Mesothelial cell of epicardium (in vitro differentiated cells): ENCODE measurements around the gene IGFBP7. TPM values are rescaled to one million over a fixed set of nuclear protein-coding genes. Genes with fewer than 3 reads are reported as not detected.

Experiments
- DNase-seq, 2 experiments: peaks; one replicate each; pipeline ENCODE4 v3.0.0; 2021; ENCODE audit warnings: low spot score in 2 of 2; ENCODE audit not compliant: unreplicated experiment in 2 of 2
- H3K27ac Mint-ChIP-seq: 2 replicates; pipeline ENCODE4 v1.8.0; 2021; ENCODE audit warnings: mixed read lengths
- H3K27me3 Mint-ChIP-seq: 2 replicates; pipeline ENCODE4 v1.8.0; 2021; ENCODE audit warnings: low read depth, mixed read lengths
- H3K36me3 Mint-ChIP-seq: 2 replicates; pipeline ENCODE4 v1.8.0; 2021; ENCODE audit warnings: mixed read lengths
- H3K4me1 Mint-ChIP-seq: 2 replicates; pipeline ENCODE4 v1.8.0; 2021; ENCODE audit warnings: mixed read lengths
- H3K4me3 Mint-ChIP-seq: 2 replicates; pipeline ENCODE4 v1.8.0; 2021; ENCODE audit warnings: mild to moderate bottlenecking, moderate library complexity, mixed read lengths
- H3K9me3 Mint-ChIP-seq: 2 replicates; pipeline ENCODE4 v1.8.0; 2021; ENCODE audit warnings: mixed read lengths
- total RNA-seq: library from RNA; stranded (reverse); gene quantifications from 3 replicates; pipeline ENCODE4 v1.2.1, GENCODE V29; 2021
- TF ChIP-seq, protein P1 (sequence below): fragments of 200-600 bp; sonication (generic); IDR thresholded peaks from one replicate; pipeline ENCODE4 v1.5.0; 2021; ENCODE audit warnings: antibody characterized with exemption; ENCODE audit not compliant: unreplicated experiment

IGFBP7 gene
- total RNA-seq, 1 donor from 2014 or later: 114 TPM

DNA sequence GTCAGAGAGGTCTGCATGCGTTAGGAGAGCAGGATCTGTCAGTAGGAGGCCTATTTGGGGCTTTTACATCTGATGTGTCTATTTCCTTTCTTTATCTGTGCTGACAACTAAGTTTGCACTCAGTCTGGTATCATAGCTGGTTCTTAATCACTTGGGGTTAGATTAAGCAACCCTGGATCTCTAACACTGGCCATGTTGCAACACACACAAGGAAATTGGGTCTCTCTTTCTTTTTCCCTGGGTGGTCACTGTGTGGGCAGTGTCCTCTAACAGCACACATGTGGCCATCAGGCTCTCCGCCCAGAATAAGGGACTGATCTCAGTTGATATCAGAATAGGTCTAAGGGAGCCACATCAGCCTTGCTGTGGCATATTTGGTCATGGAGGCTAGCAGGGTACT, 38.9 kb downstream of the IGFBP7 start:
- TF ChIP-seq, protein P1, sequence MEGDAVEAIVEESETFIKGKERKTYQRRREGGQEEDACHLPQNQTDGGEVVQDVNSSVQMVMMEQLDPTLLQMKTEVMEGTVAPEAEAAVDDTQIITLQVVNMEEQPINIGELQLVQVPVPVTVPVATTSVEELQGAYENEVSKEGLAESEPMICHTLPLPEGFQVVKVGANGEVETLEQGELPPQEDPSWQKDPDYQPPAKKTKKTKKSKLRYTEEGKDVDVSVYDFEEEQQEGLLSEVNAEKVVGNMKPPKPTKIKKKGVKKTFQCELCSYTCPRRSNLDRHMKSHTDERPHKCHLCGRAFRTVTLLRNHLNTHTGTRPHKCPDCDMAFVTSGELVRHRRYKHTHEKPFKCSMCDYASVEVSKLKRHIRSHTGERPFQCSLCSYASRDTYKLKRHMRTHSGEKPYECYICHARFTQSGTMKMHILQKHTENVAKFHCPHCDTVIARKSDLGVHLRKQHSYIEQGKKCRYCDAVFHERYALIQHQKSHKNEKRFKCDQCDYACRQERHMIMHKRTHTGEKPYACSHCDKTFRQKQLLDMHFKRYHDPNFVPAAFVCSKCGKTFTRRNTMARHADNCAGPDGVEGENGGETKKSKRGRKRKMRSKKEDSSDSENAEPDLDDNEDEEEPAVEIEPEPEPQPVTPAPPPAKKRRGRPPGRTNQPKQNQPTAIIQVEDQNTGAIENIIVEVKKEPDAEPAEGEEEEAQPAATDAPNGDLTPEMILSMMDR: no peak
- Mint-ChIP-seq H3K9me3 (no peaks in the 10 kb centered on the region), H3K27me3 (no peaks in the 10 kb centered on the region), H3K27ac (no peak overlapping the region), H3K4me3 (no peak overlapping the region), H3K36me3 (peaks cover 4% of the 10 kb centered on the region), H3K4me1 (peaks cover 55% of the 10 kb centered on the region)
- no peak for DNase-seq

DNA sequence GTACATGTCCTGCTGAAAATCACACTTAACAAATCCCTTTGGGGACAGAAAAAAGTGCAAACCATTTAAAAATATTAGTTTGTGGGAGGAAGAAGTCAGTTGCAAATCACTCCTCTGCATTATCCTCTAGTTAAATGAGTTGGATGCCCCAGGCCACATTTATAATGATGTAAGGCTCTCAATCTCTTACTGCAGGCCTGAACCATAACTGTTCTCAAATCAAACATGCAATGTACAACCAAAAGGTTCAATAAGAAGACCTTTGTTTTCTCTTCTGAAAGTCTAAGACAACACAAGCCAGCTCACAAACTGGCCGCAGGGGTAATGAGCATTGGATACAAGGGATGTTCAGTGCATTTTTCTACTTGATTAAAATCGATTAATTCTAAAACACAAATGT, 39.7 kb downstream of the IGFBP7 start:
- DNase-seq: no peak
- no peak overlapping the region for H3K4me3 Mint-ChIP-seq
- peaks cover 52% of the 10 kb centered on the region for H3K4me1 Mint-ChIP-seq

DNA sequence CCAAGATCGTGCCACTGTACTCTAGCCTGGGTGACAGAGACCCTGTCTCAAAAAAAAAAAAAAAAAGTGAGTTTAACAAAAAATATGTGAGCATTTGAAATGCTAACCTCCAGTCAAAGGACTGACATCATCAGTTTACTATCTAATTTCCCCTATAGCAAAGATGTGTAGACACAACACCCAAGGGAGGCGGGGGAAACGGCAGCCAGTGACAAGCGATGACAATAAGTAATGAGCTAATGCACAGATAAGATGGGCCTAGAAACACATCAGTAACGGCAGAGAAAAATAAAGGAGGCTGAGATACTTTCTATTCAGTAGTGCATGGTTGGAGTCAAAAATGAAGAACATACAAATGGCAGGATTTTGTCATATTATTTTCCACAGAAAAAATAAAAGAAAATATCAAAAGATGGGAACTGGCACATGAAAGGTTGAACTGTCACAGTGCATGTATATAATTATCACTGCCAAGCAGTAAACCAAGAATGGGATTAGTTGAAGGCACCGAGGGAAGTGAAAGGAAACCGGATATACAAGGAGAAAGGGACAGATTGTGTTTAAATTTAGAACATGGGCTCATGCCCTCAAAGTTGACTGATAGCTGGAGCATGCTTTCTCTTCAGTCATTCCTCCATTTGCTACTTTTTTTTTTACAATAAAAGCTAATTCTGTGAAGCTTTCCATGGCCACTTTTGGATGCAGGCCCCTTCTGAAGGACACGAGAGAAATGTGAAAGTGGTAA, 41.8 kb downstream of the IGFBP7 start:
- TF ChIP-seq, protein P1: no peak
- Mint-ChIP-seq H3K27ac (peak overlapping the region; percentile 18), H3K36me3 (peaks cover 4% of the 10 kb centered on the region), H3K9me3 (no peaks in the 10 kb centered on the region), H3K27me3 (no peaks in the 10 kb centered on the region), H3K4me3 (no peak overlapping the region), H3K4me1 (peaks cover 52% of the 10 kb centered on the region)
- DNase-seq: no peak

More for the DNA sequence above, 39.7 kb downstream of the IGFBP7 start:
- Mint-ChIP-seq H3K9me3 (no peaks in the 10 kb centered on the region), H3K27me3 (no peaks in the 10 kb centered on the region), H3K27ac (peak overlapping the region; percentile 72), H3K36me3 (peaks cover 4% of the 10 kb centered on the region)
- TF ChIP-seq, protein P1: no peak

DNA sequence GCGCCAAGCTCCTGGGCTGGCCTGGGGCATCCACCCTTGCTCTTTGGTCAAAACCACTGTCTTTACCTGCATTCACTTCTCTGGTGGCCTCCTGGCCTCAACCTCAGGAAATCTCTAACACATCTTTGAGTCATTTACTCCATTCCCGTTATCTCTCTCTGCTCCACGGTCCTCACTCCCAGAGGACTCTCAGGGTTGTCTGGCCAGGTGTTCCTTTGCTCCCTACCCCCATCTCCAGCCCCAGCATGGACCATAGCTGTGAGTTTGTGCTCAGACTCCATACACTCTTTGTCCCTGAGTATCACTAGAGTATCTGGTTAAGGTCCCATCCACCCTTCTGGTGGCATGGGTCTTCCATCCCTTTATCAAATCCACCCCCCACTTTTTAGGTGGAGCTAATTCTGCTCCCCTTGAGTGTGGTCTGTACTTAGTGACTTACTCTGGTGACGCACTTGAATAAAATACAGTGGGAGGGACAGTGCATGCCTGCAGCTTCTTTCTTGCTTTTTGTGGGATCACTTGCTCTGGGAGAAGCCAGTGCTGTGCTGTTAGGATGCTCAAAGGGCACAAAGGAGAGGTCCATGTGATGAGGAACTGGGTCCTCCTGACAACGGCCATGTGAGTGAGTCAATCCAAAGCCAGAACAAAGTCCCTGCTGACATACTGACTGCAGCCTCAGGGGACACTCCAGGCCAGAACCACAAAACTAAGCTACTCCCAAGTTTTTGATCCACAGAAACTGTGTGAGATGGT, 44.3 kb downstream of the IGFBP7 start:
- DNase-seq: no peak
- H3K9me3 Mint-ChIP-seq: no peaks in the 10 kb centered on the region
- peaks cover 60% of the 10 kb centered on the region for H3K4me1 Mint-ChIP-seq
- peak overlapping the region; percentile 79 for H3K27ac Mint-ChIP-seq
- peaks cover 4% of the 10 kb centered on the region for H3K36me3 Mint-ChIP-seq
- no peak overlapping the region for H3K4me3 Mint-ChIP-seq
- H3K27me3 Mint-ChIP-seq: no peaks in the 10 kb centered on the region
- TF ChIP-seq, protein P1: no peak

DNA sequence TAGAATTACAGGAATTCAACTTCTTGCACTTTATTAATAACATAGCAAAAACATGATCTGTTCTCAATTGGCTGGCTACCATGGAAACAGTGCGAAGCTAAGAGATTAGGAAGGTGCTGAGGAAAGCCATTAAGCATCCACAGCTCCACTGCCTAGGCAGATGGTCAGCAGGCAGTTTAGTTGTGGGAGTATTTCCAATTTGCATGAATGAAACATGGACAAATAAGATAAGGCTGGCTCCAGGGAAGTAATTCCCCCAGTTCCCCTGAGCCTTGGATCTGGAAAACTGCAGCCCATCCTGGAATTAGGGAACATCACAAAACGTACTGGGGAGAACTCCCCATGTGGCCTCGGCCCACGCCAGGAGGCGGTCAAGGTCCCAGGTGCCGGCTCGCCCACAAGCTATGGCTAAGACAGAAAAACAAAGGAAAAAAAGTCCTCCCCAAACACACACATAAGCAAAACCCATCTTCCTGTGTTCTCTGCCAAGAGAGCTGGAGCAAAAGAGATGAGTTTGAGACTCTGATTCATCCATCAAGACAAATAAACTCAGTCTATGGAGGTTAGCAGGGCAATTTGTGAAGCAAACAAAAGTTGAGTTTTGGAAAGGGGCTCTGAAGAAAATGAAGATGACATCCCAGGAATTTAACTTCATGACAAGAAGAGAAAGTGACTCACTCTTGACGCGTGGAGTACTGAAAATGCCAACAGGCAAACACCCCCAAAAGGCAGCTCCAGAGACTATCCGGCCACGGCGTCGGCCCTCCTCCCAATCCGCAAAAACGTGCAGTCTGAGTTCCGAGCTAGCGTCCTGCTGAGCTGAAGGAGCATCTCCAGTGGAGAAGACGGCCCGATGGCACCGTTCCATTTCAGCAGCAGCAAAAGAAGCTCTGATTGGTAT, 45.1 kb downstream of the IGFBP7 start:
- Mint-ChIP-seq H3K4me3 (peak overlapping the region; percentile 20), H3K27ac (peak overlapping the region; percentile 90), H3K36me3 (peaks cover 2% of the 10 kb centered on the region), H3K27me3 (no peaks in the 10 kb centered on the region), H3K9me3 (no peaks in the 10 kb centered on the region), H3K4me1 (peaks cover 56% of the 10 kb centered on the region)
- DNase-seq: no peak
- TF ChIP-seq, protein P1: no peak
